Upper lobe of left lung (tissue), 6 donors: ENCODE data around the gene GRHL1. TPM values are rescaled to one million over a fixed set of nuclear protein-coding genes. Genes with fewer than 3 reads are reported as not detected.

Experiments used
- ATAC-seq, 2 donors: fragments of 200-7000 bp; cut with Tn5 transposase; one replicate each; pipeline ENCODE4 v1.9.1; 2022; ENCODE audit warnings: mild to moderate bottlenecking in 2 of 2, moderate library complexity in 2 of 2; ENCODE audit not compliant: low FRiP score in 2 of 2
- DNase-seq, 2 donors: peaks; one replicate each; pipeline ENCODE4 v3.0.0-alpha.2; 2019 to 2020
- H3K27ac ChIP-seq, 4 donors: fragments of 200-600 bp; sonication (generic); one replicate each; pipeline ENCODE4 v1.5.1; 2016 to 2019
- H3K27me3 ChIP-seq, 4 donors: fragments of 200-600 bp; sonication (generic); one replicate each; pipeline ENCODE4 v1.5.1; 2017 to 2019
- H3K36me3 ChIP-seq, 4 donors: fragments of 200-600 bp; sonication (generic); one replicate each; pipeline ENCODE4 v1.5.1; 2016 to 2019
- H3K4me1 ChIP-seq, 4 donors: fragments of 200-600 bp; sonication (generic); one replicate each; pipeline ENCODE4 v1.5.1; 2018 to 2019
- H3K4me3 ChIP-seq, 4 donors: fragments of 200-600 bp; sonication (generic); one replicate each; pipeline ENCODE4 v1.5.1; 2017 to 2019; ENCODE audit warnings: mild to moderate bottlenecking in 2 of 4, moderate library complexity in 1 of 4
- H3K9me3 ChIP-seq, 4 donors: fragments of 200-600 bp; sonication (generic); one replicate each; pipeline ENCODE4 v1.5.1; 2018 to 2019
- CTCF ChIP-seq, 6 experiments: fragments of 450-650 bp in 4 of 6; fragments of 200-600 bp in 2 of 6; sonication (generic) in 2 of 6; IDR thresholded peaks; one replicate each; pipeline ENCODE4 v1.5.1; 2016 to 2019; ENCODE audit warnings: antibody characterized with exemption in 6 of 6
- EP300 ChIP-seq, 4 donors: sonication (generic); formaldehyde crosslinking; IDR thresholded peaks; one replicate each; pipeline ENCODE4 v1.5.1; 2017; ENCODE audit warnings: antibody characterized with exemption in 4 of 4, control low read depth in 2 of 4
- POLR2A ChIP-seq, 4 donors: fragments of 450-650 bp; IDR thresholded peaks; one replicate each; pipeline ENCODE4 v1.5.1; 2016 to 2017; ENCODE audit warnings: antibody characterized with exemption in 4 of 4, mild to moderate bottlenecking in 2 of 4
- POLR2AphosphoS5 ChIP-seq, 2 donors: sonication (generic); formaldehyde crosslinking; IDR thresholded peaks; one replicate each; pipeline ENCODE4 v1.5.1; 2017; ENCODE audit warnings: antibody characterized with exemption in 2 of 2
- WGBS, 2 donors: methylation state at CpG; one replicate each; pipeline ENCODE4 v1.1.5; 2017 to 2018; 5-methylcytosine and 5-hydroxymethylcytosine counted together
- total RNA-seq, 6 donors: library from RNA; depleted of rRNA in 4 of 6; stranded (reverse); fragments of >200 nt in 4 of 6; gene quantifications; one replicate each; pipeline versions ENCODE4 v1.1.0 to v1.2.1, GENCODE V29; 2016 to 2021
- donor health status: DM: no; HTN: no; CAD: no; lungs with moderate emphysema.
- donor health status: DM: no; HTN: yes; CAD: no; lungs with severe emphysema.

GRHL1 gene
- total RNA-seq, 6 donors from 2014 or later, result 4.3 to 18.0 (median 10.1) TPM

- Histone ChIP-seq H3K9me3 (no peaks in the 10 kb centered on the region), H3K27me3 (no peaks in the 10 kb centered on the region), H3K4me3 (no peak overlapping the region), H3K36me3 (no peaks in the 10 kb centered on the region), H3K27ac (peak overlapping the region in 2 of 4 donors; percentile 30 to 62), H3K4me1 (peaks cover 0 to 9% (median 6%) of the 10 kb centered on the region in 4 donors)
- DNase-seq, result peak in 1 of 2 donors; percentile 66
- 32 to 76% methylated on average over 3 to 26 of the region's 27 CpGs for WGBS, 2 donors
- ATAC-seq, result no peak
- TF ChIP-seq POLR2A (IDR thresholded peaks at IDR 0.05) (no peak), POLR2AphosphoS5 (IDR thresholded peaks at IDR 0.05) (no peak), EP300 (IDR thresholded peaks at IDR 0.05) (no peak), CTCF (IDR thresholded peaks at IDR 0.05) (no peak)
Measured at GRCh38 chr2:10019602-10020400, 68.3 kb downstream of the GRHL1 start.

- Histone ChIP-seq H3K4me3 (no peak overlapping the region), H3K4me1 (peaks cover 0 to 9% (median 6%) of the 10 kb centered on the region in 4 donors), H3K36me3 (no peaks in the 10 kb centered on the region), H3K9me3 (no peaks in the 10 kb centered on the region), H3K27ac (no peak overlapping the region), H3K27me3 (no peaks in the 10 kb centered on the region)
- ATAC-seq (peak in 1 of 2 donors; percentile 4), DNase-seq (peak in 1 of 2 donors; percentile 81)
- WGBS, 2 donors, result 84 to 93% methylated on average over 4 to 8 of the region's 16 CpGs
- TF ChIP-seq CTCF (IDR thresholded peaks at IDR 0.05) (no peak), EP300 (IDR thresholded peaks at IDR 0.05) (no peak), POLR2AphosphoS5 (IDR thresholded peaks at IDR 0.05) (no peak), POLR2A (IDR thresholded peaks at IDR 0.05) (no peak)
Measured at GRCh38 chr2:10022041-10022421, 70.5 kb downstream of the GRHL1 start.

GRCh38 chr2:10022445-10022844, 71.0 kb downstream of the GRHL1 start:
- H3K27ac ChIP-seq, result no peak overlapping the region

GRCh38 chr2:10022966-10023662, 71.6 kb downstream of the GRHL1 start:
- Histone ChIP-seq H3K27ac (no peak overlapping the region), H3K9me3 (no peaks in the 10 kb centered on the region), H3K4me1 (peaks cover under 1 to 9% (median 6%) of the 10 kb centered on the region in 4 donors), H3K36me3 (no peaks in the 10 kb centered on the region), H3K4me3 (no peak overlapping the region), H3K27me3 (no peaks in the 10 kb centered on the region)
- ATAC-seq, result no peak
- no peak for DNase-seq
- 89 to 90% methylated on average over 5 to 9 of the region's 10 CpGs for WGBS, 2 donors
- TF ChIP-seq POLR2A (IDR thresholded peaks at IDR 0.05), result no peak
- no peak for TF ChIP-seq CTCF (IDR thresholded peaks at IDR 0.05)
- no peak for TF ChIP-seq EP300 (IDR thresholded peaks at IDR 0.05)
- TF ChIP-seq POLR2AphosphoS5 (IDR thresholded peaks at IDR 0.05), result no peak

More at GRCh38 chr2:10022445-10022844, 71.0 kb downstream of the GRHL1 start:
- WGBS, 2 donors, result 95 to 100% methylated on average over 4 of the region's 4 CpGs
- Histone ChIP-seq H3K36me3 (no peaks in the 10 kb centered on the region), H3K27me3 (no peaks in the 10 kb centered on the region), H3K4me1 (peaks cover 0 to 9% (median 6%) of the 10 kb centered on the region in 4 donors), H3K9me3 (no peaks in the 10 kb centered on the region), H3K4me3 (no peak overlapping the region)
- DNase-seq (no peak), ATAC-seq (no peak)
- no peak for TF ChIP-seq CTCF (IDR thresholded peaks at IDR 0.05)
- TF ChIP-seq POLR2A (IDR thresholded peaks at IDR 0.05), result no peak
- no peak for TF ChIP-seq POLR2AphosphoS5 (IDR thresholded peaks at IDR 0.05)
- no peak for TF ChIP-seq EP300 (IDR thresholded peaks at IDR 0.05)
